SK-N-SH (cell line): ENCODE measurements around the gene CCDC57. TPM values are rescaled to one million over a fixed set of nuclear protein-coding genes. Genes with fewer than 3 reads are reported as not detected.

ENCODE experiments used
- CTCF ChIA-PET: fragments of 300-600, 350-600 bp; formaldehyde crosslinking; extraction: SDS; loops from one replicate; lab custom pipeline; 2021; lab: Yijun Ruan, JAX
- POLR2A ChIA-PET: fragments of 350-600 bp; sonication (Branson Sonifier 250); formaldehyde crosslinking; extraction: SDS; loops from one replicate; lab custom pipeline; 2020; ENCODE audit warnings: antibody characterized with exemption, inconsistent platforms; lab: Yijun Ruan, JAX
- DNase-seq: peaks from one replicate; pipeline ENCODE4 v3.0.0; 2012
- H2AFZ ChIP-seq: fragments of 200-600 bp; sonication (generic); 2 replicates; pipeline ENCODE4 v1.8.1; 2016; ENCODE audit warnings: antibody characterized with exemption, mild to moderate bottlenecking, low read depth
- H3F3A ChIP-seq: fragments of 200-600 bp; sonication (generic); replicated peaks from 2 replicates; pipeline ENCODE3; 2016; ENCODE audit warnings: antibody characterized with exemption, mild to moderate bottlenecking; ENCODE audit not compliant: insufficient read depth
- H3K27ac ChIP-seq, 2 experiments: fragments of 200-500 bp in 1 of 2; fragments of 200-600 bp in 1 of 2; sonication (Bioruptor generic) in 1 of 2; sonication (generic), shearing (Covaris generic) in 1 of 2; 2 replicates each; pipeline versions ENCODE4 v1.5.1 to v1.6.1; 2014 to 2016; ENCODE audit warnings: low read depth in 2 of 2, inconsistent platforms in 1 of 2, low read length in 1 of 2, mild to moderate bottlenecking in 1 of 2, mixed read lengths in 1 of 2
- H3K27me3 ChIP-seq: fragments of 200-600 bp; sonication (generic), shearing (Covaris generic); 2 replicates; pipeline ENCODE4 v1.6.1; 2016; ENCODE audit warnings: mixed run types; ENCODE audit not compliant: insufficient read depth
- H3K36me3 ChIP-seq, 2 experiments: fragments of 200-500 bp in 1 of 2; fragments of 200-600 bp in 1 of 2; sonication (Bioruptor generic) in 1 of 2; sonication (generic) in 1 of 2; replicated peaks in 1 of 2; 2 replicates each; pipeline versions ENCODE3 to v1.5.1; 2014 to 2016; ENCODE audit warnings: low read length in 1 of 2, mild to moderate bottlenecking in 1 of 2; ENCODE audit not compliant: insufficient read depth in 2 of 2, control insufficient read depth in 1 of 2
- H3K4me1 ChIP-seq, 2 experiments: fragments of 200-500 bp in 1 of 2; fragments of 200-600 bp in 1 of 2; sonication (Bioruptor generic) in 1 of 2; sonication (generic), shearing (Covaris generic) in 1 of 2; 2 replicates each; pipeline versions ENCODE4 v1.5.1 to v1.6.1; 2014 to 2016; ENCODE audit warnings: low read depth in 1 of 2, low read length in 1 of 2, mixed run types in 1 of 2; ENCODE audit not compliant: insufficient read depth in 2 of 2, control insufficient read depth in 1 of 2
- H3K4me2 ChIP-seq: fragments of 200-600 bp; sonication (generic), shearing (Covaris generic); 2 replicates; pipeline ENCODE4 v1.6.1; 2017; ENCODE audit warnings: mixed run types
- H3K4me3 ChIP-seq, 2 experiments: fragments of 200-500 bp in 1 of 2; fragments of 200-600 bp in 1 of 2; sonication (Bioruptor generic) in 1 of 2; sonication (generic), shearing (Covaris generic) in 1 of 2; 2 replicates each; pipeline versions ENCODE4 v1.5.1 to v1.8.1; 2014 to 2016; ENCODE audit warnings: low read depth in 2 of 2, inconsistent platforms in 1 of 2, low read length in 1 of 2, mild to moderate bottlenecking in 1 of 2, mixed read lengths in 1 of 2, moderate library complexity in 1 of 2
- H3K79me2 ChIP-seq: fragments of 200-600 bp; sonication (generic); 2 replicates; pipeline ENCODE4 v1.8.1; 2017; ENCODE audit warnings: mild to moderate bottlenecking; ENCODE audit not compliant: insufficient read depth
- H3K9ac ChIP-seq: fragments of 200-600 bp; sonication (generic); 2 replicates; pipeline ENCODE4 v1.6.1; 2017; ENCODE audit warnings: mixed run types
- H3K9me2 ChIP-seq: fragments of 200-600 bp; sonication (generic); 2 replicates; pipeline ENCODE4 v1.6.1; 2017; ENCODE audit warnings: mixed run types
- H3K9me3 ChIP-seq: fragments of 200-600 bp; sonication (generic); 2 replicates; pipeline ENCODE4 v1.6.1; 2017; ENCODE audit warnings: mixed run types, mild to moderate bottlenecking, moderate library complexity
- H4K20me1 ChIP-seq: fragments of 200-600 bp; sonication (generic); 2 replicates; pipeline ENCODE4 v1.6.1; 2017; ENCODE audit warnings: mild to moderate bottlenecking, mixed run types; ENCODE audit not compliant: insufficient read depth
- CHD2 ChIP-seq: fragments of 150-350 bp; IDR thresholded peaks from 2 replicates; pipeline ENCODE4 v1.6.1; 2018; ENCODE audit warnings: low read length; ENCODE audit not compliant: partially characterized antibody
- ELF1 ChIP-seq: IDR thresholded peaks from 2 replicates; pipeline ENCODE4 v1.4.0; 2012
- FOXJ3 ChIP-seq: sonication (generic); formaldehyde crosslinking; IDR thresholded peaks from 2 replicates; pipeline ENCODE4 v1.5.1; 2020; ENCODE audit warnings: mild to moderate bottlenecking, missing genetic modification reagents
- FOXM1 ChIP-seq: IDR thresholded peaks from 2 replicates; pipeline ENCODE4 v1.4.0; 2012; ENCODE audit warnings: low read depth, mild to moderate bottlenecking
- GATA2 ChIP-seq: sonication (generic); formaldehyde crosslinking; IDR thresholded peaks from 2 replicates; pipeline ENCODE4 v1.5.0; 2020; ENCODE audit warnings: mild to moderate bottlenecking, missing genetic modification reagents
- IRF3 ChIP-seq: fragments of 150-350 bp; IDR thresholded peaks from 2 replicates; pipeline ENCODE4 v1.6.1; 2016; ENCODE audit warnings: mild to moderate bottlenecking, low read depth, low read length
- JUND ChIP-seq: IDR thresholded peaks from 2 replicates; pipeline ENCODE4 v1.4.0; 2012
- MEF2A ChIP-seq: IDR thresholded peaks from 2 replicates; pipeline ENCODE4 v1.4.0; 2012; ENCODE audit warnings: low read depth, borderline replicate concordance
- MXI1 ChIP-seq: IDR thresholded peaks from 2 replicates; pipeline ENCODE4 v1.6.1; 2012; ENCODE audit warnings: mild to moderate bottlenecking, low read depth, low read length, improper control_type of control experiment
- RFX5 ChIP-seq: IDR thresholded peaks from 2 replicates; pipeline ENCODE4 v1.6.1; 2012; ENCODE audit warnings: mild to moderate bottlenecking, improper control_type of control experiment, low read length
- RXRA ChIP-seq: IDR thresholded peaks from 2 replicates; pipeline ENCODE4 v1.4.0; 2012; ENCODE audit warnings: low read depth, mild to moderate bottlenecking, borderline replicate concordance
- SIN3A ChIP-seq: IDR thresholded peaks from 2 replicates; pipeline ENCODE4 v1.6.1; 2012; ENCODE audit warnings: low read depth, mild to moderate bottlenecking, low read length, moderate library complexity, borderline replicate concordance
- TAF1 ChIP-seq: IDR thresholded peaks from 2 replicates; pipeline ENCODE4 v1.6.1; 2012; ENCODE audit warnings: low read depth, mild to moderate bottlenecking, low read length, moderate library complexity, borderline replicate concordance
- TCF12 ChIP-seq: IDR thresholded peaks from 2 replicates; pipeline ENCODE4 v1.4.0; 2012
- USF2 ChIP-seq: fragments of 150-350 bp; IDR thresholded peaks from 2 replicates; pipeline ENCODE4 v1.6.1; 2017; ENCODE audit warnings: antibody characterized with exemption, low read length, low read depth, borderline replicate concordance
- ZBTB33 ChIP-seq: IDR thresholded peaks from 2 replicates; pipeline ENCODE4 v1.4.0; 2012; ENCODE audit warnings: low read depth, borderline replicate concordance
- WGBS: methylation state at CpG from one replicate; pipeline ENCODE4 v1.1.6; 2017; ENCODE audit warnings: low lambda C conversion rate; 5-methylcytosine and 5-hydroxymethylcytosine counted together
- polyA plus RNA-seq, 3 experiments: library from polyadenylated mRNA; depleted of rRNA; stranded (reverse); fragments of >200 nt; gene quantifications; 2 replicates each; pipeline ENCODE4 v1.2.3, GENCODE V29; 2012
- TF ChIP-seq, protein P1 (sequence below): IDR thresholded peaks from 2 replicates; pipeline ENCODE4 v1.4.0; 2012; ENCODE audit warnings: low read depth
- TF ChIP-seq, protein P2 (sequence below): IDR thresholded peaks from 2 replicates; pipeline ENCODE4 v1.4.0; 2012; ENCODE audit warnings: low read depth, borderline replicate concordance

The CCDC57 gene
- polyA plus RNA-seq, 1 of the 3 experiments (the other 2 are of a cell fraction): 68.6 TPM

GRCh38 chr17:82080048-82080788, 132.4 kb downstream of the CCDC57 start (continued):
- TF ChIP-seq IRF3: no peak
- TF ChIP-seq, all 33 proteins: peak for 0

DNA sequence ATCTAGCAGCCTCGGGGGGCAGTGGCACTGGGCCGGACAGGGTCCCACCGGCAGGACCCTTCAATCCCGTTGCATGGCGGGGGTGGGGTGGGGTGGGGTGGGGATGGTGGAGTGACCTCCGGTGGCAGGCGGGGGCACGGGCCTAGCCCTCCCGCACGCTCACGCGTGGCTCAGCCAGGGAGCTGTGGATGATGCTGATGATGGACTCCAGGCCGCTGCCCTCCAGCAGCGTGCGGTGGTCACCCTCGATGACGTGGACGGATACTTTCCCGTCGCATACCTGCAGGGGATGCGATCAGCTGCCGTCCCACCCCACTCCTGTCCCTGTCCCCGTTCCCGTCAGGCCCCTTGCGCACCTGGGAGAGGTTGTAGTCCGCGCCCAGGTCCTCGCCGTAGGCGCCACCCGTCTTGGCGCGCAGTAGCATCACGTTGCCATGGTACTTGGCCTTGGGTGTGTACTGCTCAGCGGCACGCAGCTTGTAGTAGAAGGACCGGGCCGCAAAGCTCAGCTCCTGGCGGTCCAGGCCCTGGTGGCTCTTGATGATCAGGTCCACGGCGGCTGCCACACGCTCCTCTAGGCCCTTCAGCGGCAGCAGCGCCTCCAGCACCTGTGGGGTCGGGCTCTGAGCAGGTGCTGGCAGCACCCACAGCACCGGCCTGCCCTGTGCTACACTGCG, 133.5 kb downstream of the CCDC57 start:
- Histone ChIP-seq H2AFZ (no peak overlapping the region), H3K79me2 (no peaks in the 10 kb centered on the region), H4K20me1 (no peaks in the 10 kb centered on the region), H3K4me3 (no peak overlapping the region), H3K4me2 (no peak overlapping the region), H3K36me3 (peaks cover 16 to 56% of the 10 kb centered on the region in 2 experiments), H3K9ac (no peak overlapping the region), H3K9me2 (no peaks in the 10 kb centered on the region), H3K4me1 (no peaks in the 10 kb centered on the region), H3K27me3 (no peaks in the 10 kb centered on the region), H3K9me3 (no peaks in the 10 kb centered on the region), H3K27ac (no peak overlapping the region), H3F3A (peaks cover 17% of the 10 kb centered on the region)
- no peak for TF ChIP-seq ELF1
- POLR2A ChIA-PET: interaction anchor here (1.1 kb wide), 1 partner anchor 18 kb away, joined by 3 read pairs; no protein-coding TSS in a partner anchor
- WGBS: 91% methylated on average over 26 of the region's 47 CpGs
- DNase-seq: no peak
- CTCF ChIA-PET: interaction anchor here (0.7 to 0.9 kb wide), 2 partner anchors 35 to 49 kb away, joined by 3 to 6 read pairs; no protein-coding TSS in a partner anchor

- Histone ChIP-seq H3K4me2 (no peak overlapping the region), H3F3A (peaks cover 17% of the 10 kb centered on the region), H3K79me2 (no peaks in the 10 kb centered on the region), H4K20me1 (no peaks in the 10 kb centered on the region), H3K27ac (no peak overlapping the region), H3K9ac (no peak overlapping the region), H3K27me3 (no peaks in the 10 kb centered on the region), H3K9me3 (no peaks in the 10 kb centered on the region), H2AFZ (no peak overlapping the region), H3K36me3 (peaks cover 16 to 49% of the 10 kb centered on the region in 2 experiments), H3K4me3 (no peak overlapping the region), H3K4me1 (no peaks in the 10 kb centered on the region), H3K9me2 (no peaks in the 10 kb centered on the region)
- ChIA-PET POLR2A (no interaction called here), CTCF (interaction anchor here (2.2 kb wide), 1 partner anchor 48 kb away, joined by 14 read pairs; no protein-coding TSS in a partner anchor)
- TF ChIP-seq CHD2 (no peak), MEF2A (no peak), USF2 (no peak), TCF12 (no peak), ZBTB33 (no peak), ELF1 (no peak), GATA2 (CRISPR knock-in tag) (no peak), JUND (no peak), RXRA (no peak), TAF1 (no peak), MXI1 (no peak), RFX5 (no peak), FOXJ3 (CRISPR knock-in tag) (no peak), SIN3A (no peak), FOXM1 (no peak)
- TF ChIP-seq, protein P1, sequence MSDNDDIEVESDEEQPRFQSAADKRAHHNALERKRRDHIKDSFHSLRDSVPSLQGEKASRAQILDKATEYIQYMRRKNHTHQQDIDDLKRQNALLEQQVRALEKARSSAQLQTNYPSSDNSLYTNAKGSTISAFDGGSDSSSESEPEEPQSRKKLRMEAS: no peak
- TF ChIP-seq, protein P2, sequence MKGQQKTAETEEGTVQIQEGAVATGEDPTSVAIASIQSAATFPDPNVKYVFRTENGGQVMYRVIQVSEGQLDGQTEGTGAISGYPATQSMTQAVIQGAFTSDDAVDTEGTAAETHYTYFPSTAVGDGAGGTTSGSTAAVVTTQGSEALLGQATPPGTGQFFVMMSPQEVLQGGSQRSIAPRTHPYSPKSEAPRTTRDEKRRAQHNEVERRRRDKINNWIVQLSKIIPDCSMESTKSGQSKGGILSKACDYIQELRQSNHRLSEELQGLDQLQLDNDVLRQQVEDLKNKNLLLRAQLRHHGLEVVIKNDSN: no peak
- 96% methylated on average over 14 of the region's 18 CpGs for WGBS
- no peak for DNase-seq
These were observed 134.2 kb downstream of the CCDC57 start for GRCh38 chr17:82078433-82078832.
